K562 (cell line): ENCODE data around the gene KLHL6. TPM values are rescaled to one million over a fixed set of nuclear protein-coding genes. Genes with fewer than 3 reads are reported as not detected.
A peak's percentile ranks its signal among the peaks of the same experiment; 100 is the strongest.

ENCODE experiments used
- ATAC-seq: fragments of 200-7000 bp; cut with Tn5 transposase; 3 replicates; pipeline ENCODE4 v1.9.1; 2020; ENCODE audit warnings: moderate library complexity
- BruUV-seq: library from RNA; stranded (reverse); fragments of 400-500 nt; replicated peaks from 2 replicates; lab custom pipeline; 2021; lab: Mats Ljungman, UMichigan
- CTCF ChIA-PET: fragments of 300-600 bp; formaldehyde crosslinking; extraction: SDS; loops from one replicate; lab custom pipeline; 2021; ENCODE audit warnings: low intra/inter-chr PET ratio; lab: Yijun Ruan, JAX
- POLR2A ChIA-PET: fragments of 300-600, 350-650 bp; sonication (Branson Sonifier 250); formaldehyde crosslinking; extraction: SDS; loops from one replicate; lab custom pipeline; 2021; ENCODE audit warnings: antibody characterized with exemption, inconsistent platforms; lab: Yijun Ruan, JAX
- DNase-seq, 4 experiments: peaks; one replicate each; pipeline versions ENCODE4 v3.0.0 to v3.0.0-alpha.2; 2011 to 2018; ENCODE audit warnings: low spot score in 3 of 4, mixed read lengths in 3 of 4; ENCODE audit errors: extremely low read depth in 1 of 4
- FAIRE-seq: peaks from 2 replicates; lab custom pipeline; 2011; peaks lifted over from hg19 to GRCh38; lab: Jason Lieb, UNC
- H2AFZ ChIP-seq: 2 replicates; pipeline ENCODE4 v1.6.0; 2011; ENCODE audit warnings: low read depth, low read length, control low read depth, inconsistent platforms
- H3K27ac ChIP-seq: fragments of 200-600 bp; 3 replicates; pipeline ENCODE4 v1.8.0; 2011; ENCODE audit warnings: low read depth, mild to moderate bottlenecking, control low read depth, inconsistent platforms, low read length, moderate library complexity, mixed read lengths; ENCODE audit errors: extremely low read depth
- H3K27me3 ChIP-seq, 2 experiments: fragments of 300-600 bp in 1 of 2; 2 replicates in 1 of 2; 3 replicates in 1 of 2; pipeline versions ENCODE4 v1.6.0 to v1.8.0; 2011; ENCODE audit warnings: inconsistent platforms in 2 of 2, low read length in 2 of 2, mild to moderate bottlenecking in 1 of 2, mixed read lengths in 1 of 2, moderate library complexity in 1 of 2; ENCODE audit not compliant: control insufficient read depth in 2 of 2, insufficient read depth in 2 of 2
- H3K36me3 ChIP-seq: fragments of 300-600 bp; 3 replicates; pipeline ENCODE4 v1.8.0; 2011; ENCODE audit warnings: mild to moderate bottlenecking, low read length, inconsistent platforms; ENCODE audit not compliant: control insufficient read depth, insufficient read depth
- H3K4me1 ChIP-seq, 2 experiments: fragments of 200-600 bp in 1 of 2; replicated peaks in 1 of 2; 2 replicates in 1 of 2; 3 replicates in 1 of 2; pipeline versions ENCODE4 v1.5.1 to v1.8.0; 2011; ENCODE audit warnings: inconsistent platforms in 2 of 2, low read length in 2 of 2, mild to moderate bottlenecking in 1 of 2, mixed read lengths in 1 of 2, moderate library complexity in 1 of 2; ENCODE audit not compliant: control insufficient read depth in 2 of 2, insufficient read depth in 2 of 2
- H3K4me2 ChIP-seq: 2 replicates; pipeline ENCODE4 v1.6.1; 2011; ENCODE audit warnings: low read length, control low read depth, inconsistent platforms, mixed read lengths; ENCODE audit not compliant: insufficient read depth
- H3K4me3 ChIP-seq: fragments of 200-600 bp; sonication (generic), shearing (Covaris generic); 2 replicates; pipeline ENCODE4 v1.5.1; 2016; ENCODE audit warnings: control low read depth, inconsistent platforms
- H3K79me2 ChIP-seq: fragments of 200-600 bp; 3 replicates; pipeline ENCODE4 v1.8.0; 2011; ENCODE audit warnings: low read length, inconsistent platforms; ENCODE audit not compliant: control insufficient read depth, insufficient read depth
- H3K9ac ChIP-seq, 2 experiments: 2 replicates each; pipeline versions ENCODE4 v1.6.0 to v1.6.1; 2011; ENCODE audit warnings: low read depth in 2 of 2, low read length in 2 of 2, control low read depth in 1 of 2, inconsistent platforms in 1 of 2, mild to moderate bottlenecking in 1 of 2, mixed read lengths in 1 of 2; ENCODE audit not compliant: insufficient read depth in 1 of 2
- H3K9me1 ChIP-seq: one replicate; pipeline ENCODE4 v1.6.0; 2011; ENCODE audit warnings: inconsistent platforms, mild to moderate bottlenecking, low read length, moderate library complexity; ENCODE audit not compliant: control insufficient read depth, insufficient read depth
- H3K9me3 ChIP-seq: replicated peaks from 2 replicates; pipeline ENCODE4 v1.5.1; 2011; ENCODE audit warnings: low read depth, low read length, inconsistent platforms; ENCODE audit not compliant: control insufficient read depth, insufficient read depth
- H4K20me1 ChIP-seq: replicated peaks from 2 replicates; pipeline ENCODE4 v1.6.1; 2011; ENCODE audit warnings: low read length, inconsistent platforms, mixed read lengths; ENCODE audit not compliant: control insufficient read depth, insufficient read depth
- AFF1 ChIP-seq, 2 experiments: fragments of 450-650 bp; IDR thresholded peaks; 2 replicates each; pipeline ENCODE4 v1.6.1; 2018; ENCODE audit warnings: mild to moderate bottlenecking in 2 of 2, low read depth in 1 of 2; ENCODE audit not compliant: partially characterized antibody in 2 of 2
- C11orf30 ChIP-seq: fragments of 450-650 bp; IDR thresholded peaks from 2 replicates; pipeline ENCODE4 v1.6.1; 2016; ENCODE audit warnings: low read depth, mild to moderate bottlenecking
- TRIM24 ChIP-seq, 2 experiments: fragments of 450-650 bp; IDR thresholded peaks; 2 replicates each; pipeline ENCODE4 v1.6.1; 2016
- WGBS: fragments of 100-300 bp; shearing (Covaris generic); methylation state at CpG from one replicate; pipeline ENCODE4 v1.1.6; 2016; ENCODE audit warnings: low coverage, mixed read lengths; ENCODE audit not compliant: insufficient coverage; ENCODE audit errors: missing lambda C conversion rate; 5-methylcytosine and 5-hydroxymethylcytosine counted together
- in situ Hi-C: fragments of 300-500 bp; cut with MboI; formaldehyde crosslinking; loops from 4 replicates; pipeline ENCODE4 v1.15.0; 2018; ENCODE audit warnings: inconsistent platforms, mixed read lengths
- intact Hi-C: fragments of 100-400 bp; cut with micrococcal nuclease; formaldehyde crosslinking; loops from 2 replicates; pipeline ENCODE4 v1.14.2; 2022
- polyA plus RNA-seq, 8 experiments: library from polyadenylated mRNA; depleted of rRNA in 4 of 8; stranded (reverse) in 5 of 8; unstranded in 3 of 8; fragments of >200 nt; fragmentation: Nextera tagmentation in 2 of 8; fragmentation: Illumina TruSeq in 1 of 8; extraction: Ambion mirVana in 2 of 8; extraction: Trizol in 1 of 8; gene quantifications; 2 replicates each; pipeline versions ENCODE4 v1.2.1 to v1.2.3, GENCODE V29; 2011 to 2014; ENCODE audit warnings: inconsistent platforms in 1 of 8, missing spikeins in 1 of 8
- total RNA-seq, 7 experiments: library from RNA; depleted of rRNA in 6 of 7; stranded (reverse); fragments of >200 nt in 6 of 7; fragmentation: Illumina TruSeq in 2 of 7; extraction: Trizol in 2 of 7; gene quantifications; 2 replicates each; pipeline versions ENCODE4 v1.2.1 to v1.2.3, GENCODE V29; 2011 to 2021; ENCODE audit warnings: low replicate concordance in 1 of 7

Gene KLHL6
- total and polyA plus RNA-seq, 9 of the 15 experiments (the other 6 are each of a cell fraction or from before 2014, with no cell fraction given) = 0.18 to 2.1 (median 1.4) TPM

- no TSS peak for BruUV-seq
- no peak overlapping the region for H3K9ac ChIP-seq
- H3K27ac ChIP-seq = no peak overlapping the region
- no peaks in the 10 kb centered on the region for H3K4me1 ChIP-seq
- intact Hi-C loops = no loop called here
- ChIA-PET CTCF (no interaction called here), POLR2A (no interaction called here)
- no peaks in the 10 kb centered on the region for H3K9me1 ChIP-seq
- no peak overlapping the region for H3K4me3 ChIP-seq
- TF ChIP-seq C11orf30 (no peak), TRIM24 (IDR thresholded peaks at IDR 0.05) (0 out of 4 replicates have a peak, but pooled peaks of 1 of the 2 experiments have one; percentile 43), AFF1 (IDR thresholded peaks at IDR 0.05; ENCODE audit: low read depth in 1 of 2, partially characterized antibody in 2 of 2) (peak in 1 of 2 experiments; percentile 98)
- TF ChIP-seq, all 486 proteins: peak for 2
- no peak overlapping the region for H3K4me2 ChIP-seq
- DNase-seq (no peak), FAIRE-seq (no peak), ATAC-seq (no peak)
- in situ Hi-C loops = no loop called here
- no peaks in the 10 kb centered on the region for H3K79me2 ChIP-seq
- 0% methylated on average over 1 of the region's 1 CpG for WGBS
- H4K20me1 ChIP-seq = no peaks in the 10 kb centered on the region
- no peaks in the 10 kb centered on the region for H3K36me3 ChIP-seq
- H3K9me3 ChIP-seq = no peaks in the 10 kb centered on the region
- no peak overlapping the region for H2AFZ ChIP-seq
- no peaks in the 10 kb centered on the region for H3K27me3 ChIP-seq
Measured at GRCh38 chr3:183597959-183598358, 42.5 kb upstream of the KLHL6 start.
